MM.1S (cell line): ENCODE measurements around the gene CYP26C1.

ENCODE experiments used
- DNase-seq: peaks from one replicate; pipeline ENCODE4 v3.0.0-alpha.2; 2015
- H2AFZ ChIP-seq: fragments of 300-600 bp; sonication (generic); 2 replicates; pipeline ENCODE4 v1.6.0; 2016; ENCODE audit warnings: antibody characterized with exemption, low read length
- H3F3A ChIP-seq: fragments of 300-600 bp; sonication (generic); 2 replicates; pipeline ENCODE4 v1.6.1; 2016; ENCODE audit warnings: mild to moderate bottlenecking, antibody characterized with exemption, low read length, moderate library complexity, mixed read lengths; ENCODE audit not compliant: insufficient read depth
- H3K27ac ChIP-seq: fragments of 300-600 bp; sonication (generic); 2 replicates; pipeline ENCODE4 v1.5.1; 2016; ENCODE audit warnings: mild to moderate bottlenecking, low read length
- H3K27me3 ChIP-seq: fragments of 300-600 bp; sonication (generic); replicated peaks from 2 replicates; pipeline ENCODE4 v1.6.0; 2016; ENCODE audit warnings: low read length; ENCODE audit not compliant: insufficient read depth
- H3K36me3 ChIP-seq: fragments of 300-600 bp; sonication (generic); replicated peaks from 2 replicates; pipeline ENCODE4 v1.6.1; 2016; ENCODE audit warnings: mild to moderate bottlenecking, low read length, mixed read lengths; ENCODE audit not compliant: insufficient read depth
- H3K4me1 ChIP-seq: fragments of 300-600 bp; sonication (generic); 2 replicates; pipeline ENCODE4 v1.6.1; 2016; ENCODE audit warnings: low read length, mixed read lengths
- H3K4me2 ChIP-seq: fragments of 300-600 bp; sonication (generic); 2 replicates; pipeline ENCODE4 v1.6.0; 2016; ENCODE audit warnings: low read depth, low read length
- H3K4me3 ChIP-seq: fragments of 300-600 bp; sonication (generic); 2 replicates; pipeline ENCODE4 v1.5.1; 2016; ENCODE audit warnings: low read length, mixed read lengths
- H3K79me2 ChIP-seq: fragments of 300-600 bp; sonication (generic); 2 replicates; pipeline ENCODE4 v1.6.1; 2016; ENCODE audit warnings: mixed run types, low read length, mixed read lengths
- H3K9ac ChIP-seq: fragments of 300-600 bp; sonication (generic); 2 replicates; pipeline ENCODE4 v1.6.1; 2016; ENCODE audit warnings: low read length, mixed read lengths
- H3K9me2 ChIP-seq: fragments of 300-600 bp; sonication (generic); replicated peaks from 2 replicates; pipeline ENCODE4 v1.6.1; 2016; ENCODE audit warnings: mild to moderate bottlenecking, low read length, mixed read lengths; ENCODE audit not compliant: insufficient read depth
- H3K9me3 ChIP-seq: fragments of 300-600 bp; sonication (generic); replicated peaks from 2 replicates; pipeline ENCODE4 v1.6.1; 2016; ENCODE audit warnings: mild to moderate bottlenecking, low read length, mixed read lengths; ENCODE audit not compliant: insufficient read depth
- H4K20me1 ChIP-seq: fragments of 300-600 bp; sonication (generic); 2 replicates; pipeline ENCODE4 v1.6.1; 2016; ENCODE audit warnings: mild to moderate bottlenecking, low read length, moderate library complexity, mixed read lengths; ENCODE audit not compliant: insufficient read depth
- EZH2 ChIP-seq: fragments of 300-600 bp; sonication (generic); optimal IDR thresholded peaks from 2 replicates; pipeline ENCODE3; 2017; ENCODE audit warnings: low read depth, mild to moderate bottlenecking, antibody characterized with exemption, low read length, mixed read lengths
- EZH2phosphoT487 ChIP-seq: fragments of 300-600 bp; sonication (generic); IDR thresholded peaks from 2 replicates; pipeline ENCODE4 v1.6.1; 2018; ENCODE audit warnings: antibody characterized with exemption, low read length
- TF ChIP-seq, protein P1 (sequence below): fragments of 300-600 bp; sonication (generic); IDR thresholded peaks from 2 replicates; pipeline ENCODE4 v1.5.1; 2016; ENCODE audit warnings: antibody characterized with exemption, low read length, mixed read lengths

CYP26C1 gene

DNA sequence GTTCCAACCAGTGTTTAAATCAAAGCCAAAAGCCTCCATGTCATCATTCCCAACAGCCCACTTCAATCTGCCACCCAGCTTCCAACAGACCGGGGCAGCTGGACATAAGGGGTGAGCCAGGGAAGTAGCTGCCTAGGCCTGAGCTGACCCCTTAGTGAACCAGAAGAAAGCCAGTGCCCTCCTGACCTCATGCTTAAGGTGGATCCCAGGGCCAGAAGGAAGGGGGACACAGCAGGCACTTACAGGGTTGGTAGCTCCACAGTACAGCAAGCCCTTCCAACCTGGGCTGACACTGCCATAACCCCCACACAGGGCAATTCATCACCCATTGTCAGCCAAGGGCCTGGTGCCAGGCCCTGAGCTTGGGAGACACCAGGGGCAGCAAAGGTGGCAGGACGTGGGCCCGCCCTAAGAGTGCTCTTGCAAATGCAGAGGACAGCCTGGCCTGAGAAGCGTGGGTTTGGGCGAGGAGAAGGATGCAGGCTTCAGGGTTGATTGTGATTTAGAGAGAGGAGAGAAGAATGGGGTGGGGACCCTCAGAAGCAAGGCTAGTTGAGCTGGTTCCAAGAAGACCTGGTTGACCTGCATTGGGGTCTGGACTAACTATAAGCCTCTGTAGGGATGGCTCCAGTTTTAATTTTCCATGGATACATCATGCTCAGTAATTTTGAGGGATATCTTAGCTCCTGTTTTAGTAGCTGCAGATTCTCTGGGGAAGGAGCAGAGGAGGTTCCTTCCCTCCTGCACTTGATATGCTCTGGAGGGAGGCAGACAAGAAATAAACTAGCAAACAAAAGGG, 10.0 kb downstream of the CYP26C1 start:
- Histone ChIP-seq H3K9ac (no peak overlapping the region), H3K9me2 (no peaks in the 10 kb centered on the region), H3K36me3 (no peaks in the 10 kb centered on the region), H3K79me2 (peaks cover 13% of the 10 kb centered on the region), H4K20me1 (no peaks in the 10 kb centered on the region), H3K4me1 (peaks cover 12% of the 10 kb centered on the region), H3K4me3 (no peak overlapping the region), H3K27me3 (peaks cover 36% of the 10 kb centered on the region), H3K27ac (no peak overlapping the region), H2AFZ (no peak overlapping the region), H3K9me3 (no peaks in the 10 kb centered on the region), H3F3A (peaks cover 33% of the 10 kb centered on the region), H3K4me2 (peak overlapping the region; percentile 10; the same call in 1 of the 2 replicates)
- no peak for TF ChIP-seq EZH2phosphoT487
- no peak for TF ChIP-seq EZH2
- TF ChIP-seq, protein P1, sequence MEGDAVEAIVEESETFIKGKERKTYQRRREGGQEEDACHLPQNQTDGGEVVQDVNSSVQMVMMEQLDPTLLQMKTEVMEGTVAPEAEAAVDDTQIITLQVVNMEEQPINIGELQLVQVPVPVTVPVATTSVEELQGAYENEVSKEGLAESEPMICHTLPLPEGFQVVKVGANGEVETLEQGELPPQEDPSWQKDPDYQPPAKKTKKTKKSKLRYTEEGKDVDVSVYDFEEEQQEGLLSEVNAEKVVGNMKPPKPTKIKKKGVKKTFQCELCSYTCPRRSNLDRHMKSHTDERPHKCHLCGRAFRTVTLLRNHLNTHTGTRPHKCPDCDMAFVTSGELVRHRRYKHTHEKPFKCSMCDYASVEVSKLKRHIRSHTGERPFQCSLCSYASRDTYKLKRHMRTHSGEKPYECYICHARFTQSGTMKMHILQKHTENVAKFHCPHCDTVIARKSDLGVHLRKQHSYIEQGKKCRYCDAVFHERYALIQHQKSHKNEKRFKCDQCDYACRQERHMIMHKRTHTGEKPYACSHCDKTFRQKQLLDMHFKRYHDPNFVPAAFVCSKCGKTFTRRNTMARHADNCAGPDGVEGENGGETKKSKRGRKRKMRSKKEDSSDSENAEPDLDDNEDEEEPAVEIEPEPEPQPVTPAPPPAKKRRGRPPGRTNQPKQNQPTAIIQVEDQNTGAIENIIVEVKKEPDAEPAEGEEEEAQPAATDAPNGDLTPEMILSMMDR: no peak
- no peak for DNase-seq

DNA sequence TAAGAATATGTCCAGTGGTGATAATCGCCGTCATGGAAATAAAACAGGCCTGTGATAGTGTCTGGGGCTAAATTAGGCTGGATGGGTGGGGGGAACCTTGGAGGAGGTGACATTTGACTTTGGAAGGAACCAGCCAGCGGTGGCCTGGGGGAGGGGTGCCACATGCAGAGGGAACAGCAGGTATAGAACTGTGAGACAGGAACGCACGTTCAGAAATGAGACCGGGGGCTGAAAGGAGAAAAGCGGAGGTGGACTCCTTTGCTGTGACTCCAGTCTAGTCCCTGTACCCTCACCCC, 10.5 kb downstream of the CYP26C1 start:
- Histone ChIP-seq H3K9me2 (no peaks in the 10 kb centered on the region), H3K4me3 (no peak overlapping the region), H3K4me1 (peaks cover 12% of the 10 kb centered on the region), H3K9me3 (no peaks in the 10 kb centered on the region), H3K79me2 (peaks cover 17% of the 10 kb centered on the region), H3K27me3 (peaks cover 34% of the 10 kb centered on the region), H3K36me3 (no peaks in the 10 kb centered on the region), H3K9ac (no peak overlapping the region), H3K27ac (no peak overlapping the region), H4K20me1 (no peaks in the 10 kb centered on the region), H3K4me2 (peak overlapping the region; percentile 10; the same call in 1 of the 2 replicates), H2AFZ (no peak overlapping the region), H3F3A (peaks cover 37% of the 10 kb centered on the region)
- TF ChIP-seq EZH2phosphoT487 (no peak), EZH2 (no peak)
- no peak for DNase-seq

DNA sequence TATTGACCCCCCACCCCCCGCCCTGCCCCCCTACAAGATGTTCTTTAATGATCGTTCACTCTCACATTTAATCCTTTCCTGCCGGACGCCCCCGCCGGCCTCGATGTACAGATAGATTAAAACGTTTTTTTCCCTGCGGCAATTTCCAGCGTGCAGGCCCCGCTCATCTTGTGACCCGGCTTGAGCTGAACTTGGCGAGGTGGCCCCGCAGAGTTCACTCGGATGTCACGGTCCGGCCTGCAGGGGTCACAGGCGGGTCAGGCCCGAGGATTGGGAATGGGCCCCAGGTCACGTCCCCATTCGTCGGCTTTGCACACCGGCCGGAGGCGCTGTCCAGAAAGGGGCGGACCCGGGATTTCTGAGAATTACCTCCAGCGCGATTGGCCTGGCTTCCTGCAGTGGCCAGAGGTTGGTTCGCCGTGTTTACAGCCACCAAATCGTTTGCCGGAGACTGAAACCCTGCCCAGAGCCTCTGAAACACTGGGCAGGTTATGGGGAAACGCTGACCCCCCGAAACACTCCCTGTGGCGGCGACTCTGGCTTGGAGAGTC, 11.2 kb downstream of the CYP26C1 start:
- Histone ChIP-seq H3K4me1 (peaks cover 18% of the 10 kb centered on the region), H2AFZ (peak overlapping the region; percentile 87), H3F3A (peaks cover 40% of the 10 kb centered on the region), H3K9ac (peak overlapping the region; percentile 44; the same call in 1 of the 2 replicates), H3K4me2 (peak overlapping the region; percentile 90), H3K27me3 (peaks cover 28% of the 10 kb centered on the region), H3K9me3 (no peaks in the 10 kb centered on the region), H3K27ac (peak overlapping the region; percentile 88), H3K36me3 (no peaks in the 10 kb centered on the region), H3K79me2 (peaks cover 23% of the 10 kb centered on the region), H4K20me1 (no peaks in the 10 kb centered on the region), H3K4me3 (peak overlapping the region; percentile 97), H3K9me2 (no peaks in the 10 kb centered on the region)
- DNase-seq: peak; percentile 55
- TF ChIP-seq, protein P1: peak; percentile 26
- TF ChIP-seq EZH2: no peak
- TF ChIP-seq EZH2phosphoT487: no peak
